GM21723 (cell line): ENCODE measurements around the gene DYNC1LI1.
"Not testable (repeated sequence)": the region's sequence is repeated elsewhere in the genome, so short reads cannot be mapped to it uniquely, and the experiment has no call there.

Experiments used
- ATAC-seq: cut with Tn5 transposase; IDR thresholded peaks from one replicate; pipeline ENCODE4 v1.9.1; 2021; ENCODE audit warnings: mild to moderate bottlenecking, moderate library complexity; ENCODE audit not compliant: unreplicated experiment

DYNC1LI1 gene

DNA sequence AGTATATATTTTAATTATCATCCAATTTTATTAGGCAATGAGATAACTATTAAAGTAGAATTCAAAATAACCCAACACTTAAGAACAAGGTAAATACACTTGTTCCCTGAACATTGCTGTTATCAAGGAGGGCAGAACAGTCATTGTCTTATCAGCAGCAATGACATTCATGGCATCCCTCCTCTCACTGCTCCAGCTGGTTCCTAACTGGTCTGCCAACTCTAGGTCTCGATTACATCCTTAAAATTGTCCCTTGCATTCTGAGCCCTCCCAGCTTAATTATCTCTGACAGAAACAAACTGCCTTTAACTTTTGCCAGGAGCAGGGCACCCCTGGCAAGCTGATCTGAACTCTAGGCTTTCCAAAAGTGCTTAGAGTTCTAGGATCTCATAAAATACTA, 14.0 kb upstream of the DYNC1LI1 start:
- no peak for ATAC-seq

- no peak for ATAC-seq
These were observed 13.1 kb upstream of the DYNC1LI1 start for GRCh38 chr3:32583708-32584107.

DNA sequence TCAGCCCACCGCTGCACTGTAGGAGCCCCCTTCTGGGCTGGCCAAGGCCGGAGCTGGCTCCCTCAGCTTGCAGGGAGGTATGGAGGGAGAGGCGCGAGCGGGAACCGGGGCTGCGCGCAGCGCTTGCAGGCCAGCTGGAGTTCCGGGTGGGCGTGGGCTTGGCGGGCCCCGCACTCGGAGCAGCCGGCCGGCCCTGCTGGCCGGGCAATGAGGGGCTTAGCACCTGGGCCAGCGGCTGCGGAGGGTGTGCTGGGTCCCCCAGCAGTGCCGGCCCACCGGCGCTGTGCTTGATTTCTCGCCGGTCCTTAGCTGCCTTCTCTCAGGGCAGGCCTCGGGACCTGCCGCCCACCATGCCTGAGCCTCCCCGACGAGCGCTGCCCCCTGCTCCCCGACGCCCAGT, 8.0 kb upstream of the DYNC1LI1 start:
- ATAC-seq, result not testable (repeated sequence)

DNA sequence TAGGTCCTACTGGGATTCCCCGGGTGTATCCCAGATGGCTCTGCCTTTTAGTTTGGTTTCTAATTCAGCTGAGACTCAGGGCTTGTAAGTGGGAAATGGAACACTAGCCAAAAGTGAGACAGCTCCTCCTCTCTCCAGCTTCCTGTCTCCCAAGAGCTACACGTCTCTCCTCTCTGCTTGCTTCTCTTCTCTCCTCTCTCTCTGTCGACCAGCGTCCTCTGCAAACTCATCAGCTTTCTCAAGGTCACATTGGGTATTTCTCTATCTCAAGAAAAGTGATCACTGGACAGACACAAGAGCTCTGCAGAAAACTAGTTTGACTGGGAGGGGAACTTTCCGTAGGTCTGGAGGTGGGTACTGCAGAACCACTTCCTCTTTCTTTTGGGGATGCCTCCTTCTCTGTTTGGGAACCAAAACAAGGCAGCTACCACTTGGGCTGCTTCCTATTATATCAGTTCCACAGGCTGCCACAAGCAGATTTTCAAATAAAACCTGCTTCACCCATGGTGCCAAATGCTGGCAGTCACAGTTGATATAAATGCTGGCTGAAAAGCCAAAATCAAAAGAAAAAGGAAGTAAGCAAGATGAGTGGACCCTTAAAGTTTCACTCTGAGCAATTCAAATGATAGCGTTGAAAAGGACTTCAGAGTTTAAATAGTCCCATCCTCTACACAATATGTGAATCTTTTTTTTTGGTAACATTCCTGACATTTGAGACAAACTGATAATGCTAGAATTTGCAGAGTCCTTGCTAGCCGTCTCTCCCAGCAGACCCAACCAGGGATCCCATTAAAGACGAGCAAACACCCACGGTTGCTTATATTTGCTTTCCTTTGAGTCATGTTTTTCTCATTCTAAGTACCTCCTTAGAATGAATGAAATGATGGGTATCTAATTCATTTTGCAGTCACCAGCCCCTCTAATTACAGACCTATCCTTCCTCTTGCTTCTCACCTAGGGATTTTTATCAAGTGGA, 7.2 kb upstream of the DYNC1LI1 start:
- ATAC-seq, result peak; percentile 94

DNA sequence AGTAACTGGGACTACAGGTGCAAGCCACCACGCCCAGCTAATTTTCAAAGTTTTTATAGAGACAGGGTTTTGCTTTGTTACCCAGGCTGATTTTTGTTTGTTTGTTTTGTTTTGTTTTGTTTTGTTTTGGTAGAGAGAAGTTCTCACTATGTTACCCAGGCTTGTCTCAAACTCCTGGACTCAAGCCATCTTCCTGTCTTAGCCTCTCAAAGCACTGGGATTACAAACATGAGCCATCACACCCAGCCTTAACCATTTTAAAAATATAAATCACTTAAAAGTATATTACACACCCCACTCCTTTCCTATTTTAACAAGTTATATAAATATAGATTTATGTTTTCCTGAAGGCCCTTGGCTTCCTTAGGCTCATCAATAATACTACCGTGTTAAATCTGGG, 6.5 kb upstream of the DYNC1LI1 start:
- no peak for ATAC-seq

GRCh38 chr3:32575451-32576113, 4.9 kb upstream of the DYNC1LI1 start:
- ATAC-seq, result no peak

- peak; percentile 39 for ATAC-seq
These were observed 481 bp upstream of the DYNC1LI1 start for GRCh38 chr3:32571192-32571485.

DNA sequence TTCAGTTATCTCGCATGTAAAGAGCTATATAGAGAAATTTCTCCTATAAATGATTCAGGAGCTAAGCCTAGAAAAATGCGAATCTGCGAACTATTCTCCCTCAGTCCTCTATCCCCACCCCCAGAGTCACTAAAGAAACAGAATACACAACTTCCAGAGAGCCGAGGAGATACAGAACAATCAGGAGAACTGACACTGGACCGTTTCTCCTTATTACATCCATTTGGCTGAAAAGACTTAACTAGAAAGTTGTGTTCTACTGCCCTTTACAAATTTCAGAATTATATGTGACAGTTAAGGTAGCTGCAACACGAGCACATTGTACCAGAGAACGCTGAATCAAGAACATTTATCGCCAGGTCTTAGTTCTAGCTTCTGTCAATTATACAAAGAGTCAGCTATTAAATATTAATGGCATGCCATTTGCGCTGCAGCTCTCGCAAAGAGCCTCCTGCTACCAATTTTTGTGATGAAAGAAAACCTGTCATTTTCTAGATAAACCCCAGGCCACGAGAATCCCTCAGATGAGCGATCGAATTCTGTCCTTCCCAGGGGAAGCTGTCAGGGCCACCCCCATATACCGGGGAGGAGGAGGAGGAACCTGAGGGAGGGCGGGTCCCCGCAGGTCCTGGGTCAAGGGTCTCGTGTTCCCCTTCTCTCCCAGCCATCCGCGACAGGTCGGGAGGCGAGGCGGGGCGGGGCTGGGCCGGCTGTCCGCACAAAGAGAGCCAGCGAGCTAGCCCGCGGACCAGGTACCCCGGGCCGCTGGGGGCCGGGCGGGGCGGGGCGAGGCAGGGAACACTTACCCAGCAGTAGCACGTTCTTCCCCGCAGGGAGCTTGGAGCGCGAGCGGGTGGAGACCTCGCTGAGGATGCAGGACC, 878 bp downstream of the DYNC1LI1 start:
- peak; percentile 50 for ATAC-seq

DNA sequence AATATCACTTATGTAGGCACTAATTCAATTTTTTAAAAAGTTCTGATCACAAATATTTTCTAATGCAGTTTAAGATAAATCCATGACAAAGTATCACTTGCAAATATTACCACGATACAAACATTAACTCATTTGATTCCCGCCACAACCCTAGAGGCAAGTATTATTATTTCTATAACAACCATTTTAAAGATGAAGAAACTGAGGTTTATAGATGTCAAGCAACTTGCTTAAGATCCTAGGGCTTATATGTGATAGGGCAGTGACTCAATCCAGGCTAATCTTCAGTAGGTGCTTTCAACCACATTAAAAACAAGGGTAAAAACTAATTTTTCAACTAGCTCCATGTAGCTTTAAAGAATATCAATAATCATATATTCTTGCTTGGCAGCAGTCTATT, 1.7 kb downstream of the DYNC1LI1 start:
- no peak for ATAC-seq

- no peak for ATAC-seq
These were observed 6.5 kb downstream of the DYNC1LI1 start for GRCh38 chr3:32564195-32564594.

GRCh38 chr3:32562640-32563039, 8.0 kb downstream of the DYNC1LI1 start:
- ATAC-seq, result no peak

- no peak for ATAC-seq
These were observed 12.9 kb downstream of the DYNC1LI1 start for GRCh38 chr3:32557640-32558352.

DNA sequence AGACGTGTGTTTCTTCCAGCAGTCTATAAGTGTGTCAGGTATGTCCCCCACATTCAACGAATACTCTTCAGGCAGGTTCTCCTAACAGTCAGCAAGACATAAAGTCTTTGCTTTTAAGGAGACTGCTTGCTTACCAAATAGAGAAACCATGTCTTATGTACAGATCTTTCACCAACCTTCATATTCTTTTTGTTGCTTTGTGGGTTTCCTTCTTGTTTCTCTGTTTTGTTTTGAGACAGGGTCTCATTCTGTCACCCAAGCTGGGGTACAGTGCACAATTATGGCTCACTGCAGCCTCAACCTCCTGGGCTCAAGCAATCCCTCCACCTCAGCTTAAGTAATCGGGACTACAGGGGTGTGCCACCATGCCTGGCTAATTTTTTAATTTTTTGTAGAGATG, 14.3 kb downstream of the DYNC1LI1 start:
- no peak for ATAC-seq

GRCh38 chr3:32553973-32554372, 16.7 kb downstream of the DYNC1LI1 start:
- no peak for ATAC-seq

GRCh38 chr3:32553459-32553858, 17.2 kb downstream of the DYNC1LI1 start:
- ATAC-seq, result no peak

GRCh38 chr3:32552013-32552412, 18.6 kb downstream of the DYNC1LI1 start:
- no peak for ATAC-seq

DNA sequence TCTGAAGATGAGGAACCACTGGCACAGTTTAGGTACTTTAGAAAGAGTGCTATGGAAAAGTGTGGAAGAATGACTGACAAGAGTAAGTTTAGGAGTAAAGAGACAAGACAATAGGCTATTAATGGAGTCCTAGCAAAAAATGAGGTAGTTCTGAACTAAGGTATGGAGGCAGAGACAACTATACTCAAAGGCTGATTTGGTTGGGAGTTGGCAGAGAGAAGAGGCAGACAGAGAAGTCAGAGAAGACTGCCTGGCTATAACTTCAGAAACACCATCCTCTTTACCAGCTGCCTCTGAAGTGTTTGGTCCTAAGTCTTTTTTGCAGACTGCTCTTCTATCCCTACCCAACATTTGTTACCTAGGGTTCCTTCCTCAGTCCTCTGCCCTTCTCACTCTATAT, 19.2 kb downstream of the DYNC1LI1 start:
- ATAC-seq, result no peak

- peak; percentile 56 for ATAC-seq
These were observed 19.6 kb downstream of the DYNC1LI1 start for GRCh38 chr3:32551087-32551486.

DNA sequence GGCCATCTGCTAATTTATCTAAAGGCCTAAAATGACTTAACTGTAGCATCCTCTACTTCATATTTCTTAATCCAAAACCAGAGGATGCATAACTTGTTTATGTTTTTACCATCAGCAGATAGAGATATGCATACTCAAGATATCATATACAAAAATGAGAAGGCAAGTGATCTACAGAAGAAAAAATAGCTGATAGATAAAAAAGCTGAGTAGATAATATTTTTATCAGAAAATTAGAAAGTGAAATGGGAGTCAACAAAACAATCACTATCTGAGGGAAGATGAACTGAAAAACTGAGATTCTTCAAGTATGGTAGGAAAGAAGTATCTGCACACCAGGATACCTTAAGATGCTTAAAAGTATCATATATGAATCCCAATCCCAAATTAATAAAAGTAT, 25.4 kb downstream of the DYNC1LI1 start:
- no peak for ATAC-seq

DNA sequence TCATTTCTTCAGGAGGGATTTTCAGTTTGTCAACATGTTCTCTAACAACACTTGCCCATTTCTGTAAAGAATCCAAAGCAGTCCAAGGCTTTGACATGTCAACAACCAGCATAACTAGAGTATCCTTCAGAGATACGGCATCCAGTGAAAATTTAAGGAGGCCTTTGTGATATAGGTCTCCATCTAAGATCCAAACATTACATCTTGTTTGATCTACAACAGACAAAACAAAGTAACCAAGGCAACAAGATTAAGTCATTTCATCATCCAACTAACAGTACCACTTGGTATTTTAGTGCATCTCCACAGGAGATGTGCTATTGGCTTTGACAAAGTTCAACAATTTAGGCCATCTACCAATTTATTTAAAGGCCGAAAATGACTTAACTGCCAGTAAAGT, 25.8 kb downstream of the DYNC1LI1 start:
- no peak for ATAC-seq

- ATAC-seq, result no peak
These were observed 27.9 kb downstream of the DYNC1LI1 start for GRCh38 chr3:32542807-32543206.
